Measurements from ENCODE around the gene ATF4. TPM values are rescaled to one million over a fixed set of nuclear protein-coding genes. Genes with fewer than 3 reads are reported as not detected.

Gene ATF4
- total and polyA plus RNA-seq, 2 of the 13 experiments (the other 11 are each of a cell fraction or from before 2014, with no cell fraction given) = 486 to 1,297 TPM

GRCh38 chr22:39534591-39535356 lies 14.4 kb downstream of the ATF4 start (continued):
- TF ChIP-seq FOXK1 (CRISPR knock-in tag; IDR thresholded peaks at IDR 0.05; ENCODE audit: borderline replicate concordance, low read depth) (0 out of 2 replicates have a peak, but pooled peaks have one; percentile 10), ZBTB38 (CRISPR knock-in tag; IDR thresholded peaks at IDR 0.05) (0 out of 2 replicates have a peak, but pooled peaks have one; percentile 43), ZBTB20 (CRISPR knock-in tag; IDR thresholded peaks at IDR 0.05; ENCODE audit: borderline replicate concordance, low read depth) (no peak), ATF7-NPFF (CRISPR knock-in tag; IDR thresholded peaks at IDR 0.05; ENCODE audit: low read depth) (peak; percentile 42; the same call in 1 of the 2 replicates), HNRNPK (IDR thresholded peaks at IDR 0.05; ENCODE audit: low read depth, low read length, poor library complexity, severe bottlenecking) (peak; percentile 19), DBP (CRISPR knock-in tag; IDR thresholded peaks at IDR 0.05; ENCODE audit: not compliant biosample characterization) (no peak), CEBPB (IDR thresholded peaks at IDR 0.05; ENCODE audit: borderline replicate concordance, low read depth, low read length) (no peak), RORA (CRISPR knock-in tag; IDR thresholded peaks at IDR 0.05) (no peak), HMGXB4 (CRISPR knock-in tag; IDR thresholded peaks at IDR 0.05; ENCODE audit: borderline replicate concordance in 1 of 2, low read depth in 1 of 2) (peak; percentile 83 to 85; a peak in 2 of 4 replicates), IKZF4 (CRISPR knock-in tag; IDR thresholded peaks at IDR 0.05; ENCODE audit: borderline replicate concordance, low read depth, not compliant biosample characterization) (peak; percentile 35), HOMEZ (CRISPR knock-in tag; IDR thresholded peaks at IDR 0.05; ENCODE audit: low read depth) (no peak), MIER3 (CRISPR knock-in tag; IDR thresholded peaks at IDR 0.05; ENCODE audit: borderline replicate concordance) (peak; percentile 45; the same call in 1 of the 2 replicates), ZBTB7B (CRISPR knock-in tag; IDR thresholded peaks at IDR 0.05) (peak; percentile 94), ARNT (IDR thresholded peaks at IDR 0.05) (no peak), HMG20A (CRISPR knock-in tag; IDR thresholded peaks at IDR 0.05; ENCODE audit: borderline replicate concordance) (no peak), ZNF547 (CRISPR knock-in tag; IDR thresholded peaks at IDR 0.05) (no peak), NONO (IDR thresholded peaks at IDR 0.05) (no peak), NONO (CRISPR knock-in tag; conservative IDR thresholded peaks at IDR 0.05) (no peak), ZNF350 (CRISPR knock-in tag; IDR thresholded peaks at IDR 0.05; ENCODE audit: borderline replicate concordance, low read depth) (no peak), HINFP (CRISPR knock-in tag; IDR thresholded peaks at IDR 0.05; ENCODE audit: low read depth) (peak; percentile 83; the same call in 1 of the 2 replicates), ZNF766 (CRISPR knock-in tag; IDR thresholded peaks at IDR 0.05; ENCODE audit: borderline replicate concordance) (no peak)

Measured in HepG2 (cell line).